HG02678 (cell line): Measurements from ENCODE around the gene AXIN2.
"Not testable (repeated sequence)": the region's sequence is repeated elsewhere in the genome, so short reads cannot be mapped to it uniquely, and the experiment has no call there.

Experiments
- ATAC-seq: cut with Tn5 transposase; IDR thresholded peaks from one replicate; pipeline ENCODE4 v1.9.1; 2021; ENCODE audit warnings: mild to moderate bottlenecking, moderate library complexity; ENCODE audit not compliant: unreplicated experiment

Gene AXIN2

GRCh38 chr17:65537845-65538674 lies 23.4 kb downstream of the AXIN2 start:
- no peak for ATAC-seq

- no peak for ATAC-seq
Measured at GRCh38 chr17:65537343-65537844, 24.1 kb downstream of the AXIN2 start.

- ATAC-seq = no peak
Measured at GRCh38 chr17:65536573-65537342, 24.7 kb downstream of the AXIN2 start.

- ATAC-seq = no peak
Measured at GRCh38 chr17:65535777-65536572, 25.5 kb downstream of the AXIN2 start.

- ATAC-seq = no peak
Measured at GRCh38 chr17:65533852-65534457, 27.5 kb downstream of the AXIN2 start.

GRCh38 chr17:65533056-65533745 lies 28.2 kb downstream of the AXIN2 start:
- ATAC-seq = no peak

GRCh38 chr17:65532101-65532890 lies 29.2 kb downstream of the AXIN2 start:
- ATAC-seq = no peak

GRCh38 chr17:65531256-65532100 lies 30.0 kb downstream of the AXIN2 start:
- no peak for ATAC-seq

- no peak for ATAC-seq
Measured at GRCh38 chr17:65530523-65531255, 30.8 kb downstream of the AXIN2 start.

GRCh38 chr17:65529761-65530522 lies 31.5 kb downstream of the AXIN2 start:
- no peak for ATAC-seq

- ATAC-seq = no peak
Measured at GRCh38 chr17:65529040-65529633, 32.3 kb downstream of the AXIN2 start.

- no peak for ATAC-seq
Measured at GRCh38 chr17:65527857-65528591, 33.4 kb downstream of the AXIN2 start.

GRCh38 chr17:65527381-65527780 lies 34.1 kb downstream of the AXIN2 start:
- no peak for ATAC-seq

GRCh38 chr17:65526854-65527253 lies 34.6 kb downstream of the AXIN2 start:
- not testable (repeated sequence) for ATAC-seq

GRCh38 chr17:65523853-65524664 lies 37.4 kb downstream of the AXIN2 start:
- no peak for ATAC-seq
